HG02840 (cell line): ENCODE data around the gene PSTPIP1.

Experiments
- ATAC-seq: cut with Tn5 transposase; IDR thresholded peaks from one replicate; pipeline ENCODE4 v1.9.1; 2021; ENCODE audit warnings: mild to moderate bottlenecking, moderate library complexity, moderate number of reproducible peaks; ENCODE audit not compliant: unreplicated experiment, low FRiP score

The PSTPIP1 gene

DNA sequence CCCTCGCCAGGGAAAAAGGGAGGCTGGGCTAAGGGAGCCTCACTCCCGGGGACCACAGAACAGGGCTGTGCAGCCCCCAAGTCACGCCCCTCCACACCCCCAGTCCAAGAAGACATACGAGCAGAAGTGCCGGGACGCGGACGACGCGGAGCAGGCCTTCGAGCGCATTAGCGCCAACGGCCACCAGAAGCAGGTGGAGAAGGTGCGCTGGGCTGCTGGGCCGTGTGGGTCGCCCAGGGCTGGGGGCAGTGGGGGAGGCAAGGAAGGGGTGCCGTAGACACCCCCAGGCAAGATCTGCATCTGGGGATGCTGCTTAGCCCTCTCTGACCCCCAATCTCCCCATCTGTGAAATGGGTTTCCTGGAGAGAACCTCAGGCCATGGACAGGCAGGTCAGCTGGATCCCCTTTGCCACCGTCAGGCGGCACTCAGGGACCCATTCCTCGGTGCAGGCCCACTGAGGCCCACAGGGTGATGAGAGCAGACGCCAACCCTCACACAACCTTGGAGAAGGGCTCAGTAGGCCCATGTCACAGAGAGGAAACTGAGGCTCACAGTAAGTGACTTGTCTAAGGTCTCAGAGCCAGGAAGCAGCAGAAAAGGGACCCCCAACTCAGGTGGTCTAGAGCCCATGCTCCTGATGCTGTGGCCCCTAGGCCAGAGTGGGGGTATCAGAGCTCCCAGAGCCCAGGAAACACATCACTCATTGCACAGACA is 33.7 kb downstream of the PSTPIP1 start:
- ATAC-seq: no peak

DNA sequence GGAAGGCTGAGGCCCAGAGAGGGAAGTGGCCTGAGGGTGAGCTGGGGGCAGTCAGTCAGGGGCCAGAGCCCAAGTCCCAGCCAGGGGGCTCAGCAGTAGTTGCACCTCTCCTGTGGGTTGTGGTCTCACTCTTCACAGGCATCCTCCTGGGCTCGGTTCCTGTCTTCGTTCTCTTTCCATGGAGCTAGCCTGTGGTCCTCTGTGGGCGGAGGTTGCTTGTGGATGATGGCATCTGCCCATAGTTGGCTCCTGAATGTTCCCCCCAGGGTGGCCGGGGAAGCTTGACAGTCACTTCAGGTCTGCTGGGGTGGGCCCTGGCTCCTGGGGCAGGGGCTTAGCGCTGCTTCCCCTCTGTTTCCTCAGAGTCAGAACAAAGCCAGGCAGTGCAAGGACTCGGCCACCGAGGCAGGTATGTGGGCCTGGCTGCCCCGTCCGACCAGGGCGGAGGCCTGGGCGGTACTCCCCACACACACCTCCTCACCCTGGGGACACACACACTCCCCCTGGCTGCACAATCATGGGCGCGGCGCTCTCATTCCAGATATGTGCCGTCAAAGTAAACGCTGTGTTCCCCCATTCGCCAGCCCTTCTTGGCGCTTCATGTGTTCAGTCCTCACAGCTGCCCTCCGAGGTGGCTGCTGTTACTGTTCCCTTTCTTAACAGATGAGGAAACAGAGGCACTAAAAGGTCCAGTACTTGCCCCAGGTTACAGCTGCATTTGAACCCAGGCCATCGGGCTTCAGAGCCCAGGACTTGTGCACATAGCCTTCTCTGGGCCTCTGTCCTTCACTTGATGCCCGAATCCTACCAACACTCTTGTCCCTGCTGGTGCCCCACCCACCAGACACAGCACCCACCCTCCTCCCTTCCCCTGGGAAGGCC is 34.5 kb downstream of the PSTPIP1 start:
- no peak for ATAC-seq

DNA sequence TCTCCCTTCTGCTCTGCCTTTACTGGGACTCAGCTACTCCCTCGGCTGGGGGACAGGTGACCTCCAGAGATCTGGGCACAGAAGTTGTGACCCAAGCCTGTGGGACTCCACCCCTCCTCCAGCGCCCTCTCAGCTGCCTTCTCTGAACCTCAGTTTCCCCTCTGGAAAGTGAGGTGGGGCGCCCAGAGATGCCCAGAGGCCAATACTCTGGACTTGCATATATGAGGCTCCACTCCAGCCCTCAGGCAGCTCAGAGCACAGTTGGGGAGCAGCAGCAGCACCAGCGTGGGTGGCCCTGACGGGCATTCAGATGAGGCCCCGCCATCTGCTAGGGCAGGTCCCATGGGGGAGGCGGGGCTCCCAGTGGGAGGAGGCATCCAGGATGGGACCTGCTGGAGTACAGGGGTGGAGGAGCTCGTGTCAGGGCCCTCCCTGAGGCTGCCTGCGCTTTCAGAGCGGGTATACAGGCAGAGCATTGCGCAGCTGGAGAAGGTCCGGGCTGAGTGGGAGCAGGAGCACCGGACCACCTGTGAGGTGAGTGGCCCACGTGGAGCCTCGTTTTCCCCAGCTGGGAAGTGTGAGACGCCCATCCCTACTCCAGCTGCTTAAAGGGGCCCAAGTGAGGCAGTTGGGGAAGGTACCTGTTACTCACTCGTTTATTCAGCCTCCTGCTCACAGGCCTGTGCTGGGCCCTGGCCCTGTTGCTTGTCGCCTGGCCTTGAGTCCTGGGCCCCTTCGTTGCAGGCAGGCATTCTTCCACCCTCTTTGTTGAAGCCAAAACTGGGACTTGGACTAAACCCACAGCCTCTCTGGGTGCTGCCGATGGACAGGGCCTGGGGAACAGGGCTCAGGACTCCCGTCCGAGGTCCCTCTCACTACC is 35.4 kb downstream of the PSTPIP1 start:
- ATAC-seq: no peak

DNA sequence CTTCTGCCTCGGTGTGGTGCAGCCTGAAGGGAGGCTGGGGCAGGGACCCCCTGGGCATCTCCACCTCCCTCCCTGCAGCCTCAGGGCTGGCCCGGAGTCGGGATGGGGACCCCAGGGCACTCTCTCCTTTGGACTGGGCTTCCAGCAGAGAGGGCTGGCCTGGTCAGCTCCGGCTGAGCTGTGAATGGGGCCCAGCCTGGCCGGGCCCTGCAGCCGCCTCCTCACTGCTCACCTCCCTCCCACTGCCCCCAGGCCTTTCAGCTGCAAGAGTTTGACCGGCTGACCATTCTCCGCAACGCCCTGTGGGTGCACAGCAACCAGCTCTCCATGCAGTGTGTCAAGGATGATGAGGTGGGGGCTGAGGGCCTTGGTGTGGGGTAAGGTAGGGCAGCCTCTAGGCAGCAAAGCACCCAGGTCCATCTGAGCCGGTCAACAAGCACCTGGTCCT is 36.0 kb downstream of the PSTPIP1 start:
- ATAC-seq: no peak

DNA sequence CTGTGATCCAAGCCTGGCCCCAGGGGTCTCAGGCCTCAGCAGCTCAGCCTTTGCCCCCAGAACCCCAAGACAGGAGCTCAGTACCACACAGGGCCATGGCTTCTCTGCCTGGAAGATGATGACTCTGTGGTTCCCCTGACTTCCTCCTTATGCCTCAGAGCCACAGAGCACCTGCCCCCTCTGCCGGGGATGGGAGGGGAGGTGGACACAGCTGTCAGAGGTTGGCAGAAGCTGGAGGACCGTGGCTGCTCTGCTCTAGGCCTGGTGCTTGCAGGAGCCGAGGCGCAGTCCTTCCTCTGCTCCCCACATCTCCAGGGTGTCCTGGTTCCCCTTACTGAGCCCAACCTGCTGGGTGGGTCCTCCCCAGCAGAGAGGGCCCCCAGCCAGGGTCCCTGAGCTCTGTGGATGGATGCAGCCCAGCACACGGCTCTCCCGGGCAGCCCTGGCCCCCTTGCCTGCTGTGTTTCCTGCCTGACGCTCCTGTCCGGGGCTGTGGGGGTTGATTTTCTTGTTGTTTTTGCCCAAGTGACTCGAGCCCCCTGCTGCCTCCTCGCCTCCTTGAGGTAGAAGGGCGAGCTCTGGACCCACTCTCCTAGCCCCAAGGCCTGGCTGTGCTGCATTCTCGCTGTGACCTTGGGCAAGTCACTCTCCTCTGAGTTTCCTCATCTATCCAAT is 36.6 kb downstream of the PSTPIP1 start:
- no peak for ATAC-seq

DNA sequence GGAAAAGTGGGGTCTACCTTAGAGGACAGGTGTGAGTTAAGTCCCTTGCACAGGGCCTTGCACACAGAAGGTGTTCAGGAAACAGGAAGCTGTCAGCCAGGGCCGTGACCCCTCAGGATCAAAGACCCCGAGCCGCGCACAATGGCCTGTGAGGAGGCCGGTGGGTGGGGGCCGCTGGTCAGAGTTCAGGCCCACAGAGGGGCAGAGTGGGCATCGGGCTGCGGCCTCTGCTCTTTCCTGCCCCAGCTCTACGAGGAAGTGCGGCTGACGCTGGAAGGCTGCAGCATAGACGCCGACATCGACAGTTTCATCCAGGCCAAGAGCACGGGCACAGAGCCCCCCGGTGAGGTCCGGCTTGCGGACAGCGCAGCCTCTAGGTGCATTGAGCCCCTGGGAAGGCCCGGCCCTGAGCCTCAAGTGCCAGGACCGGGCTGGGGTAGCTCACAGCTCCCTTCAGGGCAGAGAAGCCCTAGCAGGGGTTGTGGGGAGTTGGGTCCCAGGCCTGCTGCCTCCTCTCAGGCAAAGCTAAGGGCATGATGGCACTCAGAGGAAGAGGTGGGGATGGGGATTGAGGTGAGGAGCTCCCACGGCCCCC is 37.2 kb downstream of the PSTPIP1 start:
- ATAC-seq: no peak

DNA sequence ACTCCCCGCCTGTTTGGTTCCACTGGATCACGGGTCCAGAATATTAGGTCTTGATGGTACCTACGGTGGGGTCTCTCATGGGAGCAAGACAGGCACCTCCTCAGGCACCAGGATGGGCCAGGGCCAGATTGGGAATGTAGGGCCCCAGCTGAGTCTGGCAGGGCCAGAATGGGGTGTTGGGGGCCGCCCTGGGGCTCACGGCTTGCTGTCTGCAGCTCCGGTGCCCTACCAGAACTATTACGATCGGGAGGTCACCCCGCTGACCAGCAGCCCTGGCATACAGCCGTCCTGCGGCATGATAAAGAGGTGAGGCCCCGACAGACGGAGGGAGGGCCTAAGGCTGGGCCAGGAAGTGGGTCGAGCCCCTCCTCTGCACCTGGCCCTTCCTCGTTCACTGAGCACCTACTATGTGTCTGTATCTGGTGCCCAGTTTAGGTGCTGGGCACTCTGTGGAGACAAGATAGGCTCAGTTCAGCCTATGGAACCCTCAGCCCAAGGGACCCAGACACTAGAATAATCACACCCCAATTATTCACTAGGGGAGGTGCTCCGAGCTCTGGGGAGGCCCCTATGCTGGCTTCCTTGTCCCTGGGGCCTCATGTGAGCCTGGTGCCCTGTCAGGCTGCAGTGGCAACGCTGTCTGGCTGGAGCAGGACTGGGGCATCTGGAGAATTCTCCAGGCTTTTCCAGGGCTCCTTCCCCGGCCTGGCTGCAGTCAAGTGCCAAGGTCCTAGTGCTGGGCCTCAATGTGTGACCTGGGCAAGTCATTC is 37.9 kb downstream of the PSTPIP1 start:
- no peak for ATAC-seq

DNA sequence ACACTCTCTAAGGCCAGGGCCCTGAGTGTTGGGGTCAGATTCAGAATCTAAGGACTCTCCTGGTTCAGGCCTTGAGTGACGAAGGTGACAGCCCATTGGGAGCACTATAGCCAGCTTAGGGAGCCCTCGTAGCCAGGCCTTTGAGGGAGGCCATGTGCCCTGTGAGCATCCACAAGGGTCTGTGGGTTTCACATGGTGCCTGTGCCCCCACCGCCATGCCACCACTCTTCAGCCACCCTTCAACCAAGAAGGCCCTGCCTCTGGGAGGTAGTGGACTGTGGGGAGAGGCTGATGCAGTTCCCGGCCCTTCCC is 38.4 kb downstream of the PSTPIP1 start:
- ATAC-seq: no peak

DNA sequence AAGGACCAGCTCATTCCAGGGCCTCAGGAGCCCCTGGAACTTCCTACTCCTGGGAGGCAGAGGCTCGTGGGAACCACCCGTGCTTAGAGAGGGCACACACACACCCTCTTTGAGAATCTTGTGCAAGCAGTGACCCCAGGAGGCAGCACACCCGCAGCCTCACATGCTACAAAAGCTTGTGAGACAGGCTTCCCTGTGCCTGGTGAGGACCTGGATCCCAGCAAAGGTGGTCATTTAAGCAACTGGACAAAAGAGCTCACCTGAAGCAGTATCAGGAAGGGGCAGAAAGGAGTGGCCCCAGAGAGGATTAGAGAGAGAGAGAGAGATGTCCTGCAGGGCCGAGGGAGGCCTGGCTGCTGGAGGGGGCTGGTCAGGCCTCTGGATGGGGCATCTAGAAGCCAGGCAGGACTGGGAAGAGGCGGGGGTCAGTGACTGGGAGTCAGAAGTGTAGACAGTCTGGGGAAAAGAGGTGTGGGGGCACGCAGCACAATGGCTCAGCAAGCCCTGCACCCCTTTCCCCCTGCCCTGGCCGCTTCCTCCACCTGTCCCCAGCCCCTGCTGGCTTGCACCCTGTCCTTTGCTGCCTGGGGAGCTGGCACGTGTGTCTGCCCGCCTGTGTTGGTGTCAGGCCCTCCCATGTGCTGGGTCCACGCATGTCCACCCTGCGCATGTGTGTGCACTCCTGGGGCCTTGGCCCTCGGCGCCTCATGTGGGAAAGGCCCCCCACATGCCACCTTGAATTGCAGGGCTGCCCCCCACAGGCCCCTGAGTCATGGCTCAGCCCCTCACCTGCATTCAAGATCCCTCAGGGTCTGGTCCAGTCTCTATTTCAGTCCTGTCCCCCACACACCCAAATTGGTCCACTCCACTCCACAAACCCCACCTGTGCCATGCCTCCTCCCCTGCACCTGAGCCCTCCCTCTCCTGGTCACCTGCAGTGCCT is 39.1 kb downstream of the PSTPIP1 start:
- no peak for ATAC-seq

DNA sequence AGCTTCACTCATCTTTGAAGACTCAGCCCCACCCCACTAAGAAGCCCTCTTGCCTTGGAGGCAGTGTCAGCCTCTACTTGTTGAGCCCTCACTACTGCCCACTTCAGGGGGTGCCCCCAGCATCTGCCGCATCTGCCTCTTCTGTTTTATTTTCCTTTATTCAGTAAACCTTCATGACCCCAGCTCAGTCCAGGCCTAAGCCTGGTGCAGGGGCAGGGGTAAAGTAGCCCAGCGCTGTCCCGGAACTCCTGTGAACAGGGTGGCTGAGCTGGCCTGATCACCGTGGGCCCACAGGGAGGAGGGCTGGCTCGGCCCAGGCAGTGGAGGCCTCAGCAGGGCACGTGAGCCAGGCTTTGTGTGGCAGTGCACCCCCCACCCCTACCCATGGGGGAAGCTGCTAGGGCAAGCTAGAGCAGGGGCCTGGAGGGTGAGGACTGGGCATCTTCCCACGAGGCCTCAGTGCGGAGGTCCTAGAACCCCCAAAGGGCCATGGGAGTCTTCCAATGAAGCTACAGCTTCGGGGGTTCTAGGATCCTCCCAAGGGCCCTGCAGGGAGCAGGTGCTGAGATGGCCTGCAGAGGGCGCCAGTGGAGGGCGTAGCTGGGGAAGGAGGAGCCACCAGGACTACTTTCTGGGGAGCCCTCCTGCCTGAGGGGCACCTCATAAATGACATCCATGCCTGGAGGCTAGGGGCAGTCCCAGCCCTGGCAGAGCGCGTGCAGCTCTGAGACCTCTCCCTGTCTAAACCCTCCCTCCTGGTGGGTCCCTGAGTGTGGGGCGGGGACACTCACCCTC is 40.0 kb downstream of the PSTPIP1 start:
- ATAC-seq: no peak

DNA sequence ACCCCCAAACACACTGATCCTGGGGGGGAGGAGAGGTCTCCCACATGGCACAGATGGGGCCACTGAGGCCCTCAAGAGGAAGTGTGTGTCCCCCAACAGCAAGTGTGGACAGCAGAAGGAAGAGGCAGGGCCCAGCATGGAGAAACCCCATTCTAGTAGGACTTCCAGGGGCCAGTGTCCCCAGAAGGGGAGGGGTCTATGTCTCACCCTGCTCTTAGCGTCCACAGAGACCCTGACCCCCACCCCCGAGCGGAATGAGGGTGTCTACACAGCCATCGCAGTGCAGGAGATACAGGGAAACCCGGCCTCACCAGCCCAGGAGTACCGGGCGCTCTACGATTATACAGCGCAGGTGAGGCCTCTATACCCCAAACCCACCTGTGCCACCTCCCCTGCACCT is 40.7 kb downstream of the PSTPIP1 start:
- ATAC-seq: no peak

DNA sequence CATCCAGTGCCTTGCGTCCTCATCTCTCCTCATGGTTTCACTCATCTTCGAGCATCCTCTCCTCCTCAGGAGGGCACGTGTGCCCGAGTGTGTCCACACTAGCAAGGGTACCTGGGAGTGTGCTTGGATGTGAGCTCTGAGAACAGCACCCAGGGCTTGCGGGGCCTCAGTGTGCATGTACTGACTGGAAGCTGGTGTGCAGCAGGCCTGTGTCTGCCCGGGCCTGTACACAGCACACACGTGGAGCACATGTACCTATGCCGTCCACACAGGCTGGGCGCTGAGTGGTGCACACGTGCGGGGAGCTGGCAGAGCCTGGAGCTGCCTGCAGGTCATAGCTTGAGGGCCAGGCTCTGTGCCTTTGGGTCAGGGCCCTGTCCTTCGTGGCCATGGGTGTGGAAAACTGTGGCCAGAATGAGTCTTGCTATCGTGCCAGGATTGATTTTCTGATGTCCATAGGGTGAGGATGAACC is 41.1 kb downstream of the PSTPIP1 start:
- ATAC-seq: no peak

DNA sequence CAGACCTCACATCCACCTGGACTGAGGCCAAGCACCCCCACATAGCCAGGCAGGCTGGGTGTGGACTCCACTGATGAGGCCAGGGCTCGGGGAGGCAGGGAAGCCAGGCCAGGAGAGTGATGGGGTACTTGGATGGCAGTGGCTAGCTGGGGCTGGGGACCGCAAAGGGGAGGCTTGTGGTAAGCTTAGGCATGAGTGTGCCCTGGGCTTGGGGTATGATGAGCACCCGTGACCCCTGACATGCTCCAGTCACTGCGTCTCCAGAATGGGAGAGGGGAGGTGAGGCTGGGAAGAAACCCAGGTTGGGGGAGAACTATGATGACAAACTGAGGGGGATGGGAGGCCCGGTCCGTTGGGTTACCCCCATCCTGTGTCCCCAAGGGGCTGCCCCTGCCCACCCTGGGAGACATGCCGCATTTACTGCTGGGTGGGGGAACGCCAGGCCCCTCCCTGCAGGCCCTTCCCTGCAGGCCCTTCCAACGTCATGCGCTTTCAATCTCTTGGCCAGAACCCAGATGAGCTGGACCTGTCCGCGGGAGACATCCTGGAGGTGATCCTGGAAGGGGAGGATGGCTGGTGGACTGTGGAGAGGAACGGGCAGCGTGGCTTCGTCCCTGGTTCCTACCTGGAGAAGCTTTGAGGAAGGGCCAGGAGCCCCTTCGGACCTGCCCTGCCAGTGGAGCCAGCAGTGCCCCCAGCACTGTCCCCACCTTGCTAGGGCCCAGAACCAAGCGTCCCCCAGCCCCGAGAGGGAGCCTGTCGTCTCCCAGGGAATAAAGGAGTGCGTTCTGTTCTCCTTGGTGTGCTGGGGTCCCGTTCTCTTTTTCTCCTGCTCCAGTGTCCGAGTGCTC is 41.8 kb downstream of the PSTPIP1 start:
- no peak for ATAC-seq

DNA sequence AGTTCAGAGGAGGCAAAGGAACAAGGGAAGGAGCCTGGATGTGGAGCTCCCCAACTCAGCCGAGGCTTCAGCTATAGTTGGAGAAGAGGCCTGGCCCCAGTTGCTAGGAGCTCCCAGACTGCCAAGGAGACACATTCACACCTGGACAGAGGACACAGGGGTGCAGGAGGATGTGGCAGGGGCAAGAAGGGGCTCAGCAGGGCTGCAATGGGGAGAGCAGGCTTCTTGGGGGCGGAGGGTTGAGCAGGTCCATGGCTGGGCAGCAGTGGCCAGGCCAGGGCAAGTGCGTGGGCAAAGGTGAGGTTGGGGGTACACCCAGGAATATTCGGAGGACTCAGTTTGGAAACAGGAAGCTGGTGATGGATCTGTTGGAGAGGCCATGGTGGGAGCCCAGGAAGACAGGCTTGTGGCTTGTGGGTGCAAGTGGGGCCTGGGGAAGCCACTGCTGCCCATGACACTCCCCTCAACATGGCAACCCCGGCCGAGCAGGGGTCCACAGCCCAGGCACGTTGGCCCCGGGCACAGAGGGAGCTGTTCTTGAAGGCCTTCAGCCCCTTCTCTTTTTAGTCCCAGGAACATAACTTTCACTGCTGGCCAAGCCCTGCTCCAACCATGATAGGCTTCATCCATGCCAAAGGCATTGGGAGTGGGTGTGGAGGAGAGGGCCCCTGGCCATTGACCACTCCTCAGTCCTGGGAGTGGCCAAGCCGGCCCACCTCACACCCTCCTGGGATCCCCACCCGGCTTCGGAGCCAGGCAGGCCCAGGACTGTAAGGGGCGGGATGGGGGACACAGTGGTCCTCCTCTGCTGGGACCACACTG is 42.7 kb downstream of the PSTPIP1 start:
- no peak for ATAC-seq
